Right lobe of liver (tissue), 6 donors: ENCODE results near the gene YTHDF2. TPM values are rescaled to one million over a fixed set of nuclear protein-coding genes. Genes with fewer than 3 reads are reported as not detected.
"Not testable (repeated sequence)": the region's sequence is repeated elsewhere in the genome, so short reads cannot be mapped to it uniquely, and the experiment has no call there.

Experiments used
- ATAC-seq, 4 donors: fragments of 200-7000 bp; cut with Tn5 transposase; one replicate each; pipeline ENCODE4 v1.9.1; 2020; ENCODE audit warnings: mild to moderate bottlenecking in 4 of 4, moderate library complexity in 4 of 4
- DNase-seq, 3 donors: peaks; one replicate each; pipeline ENCODE4 v3.0.0-alpha.2; 2020
- H3K27ac ChIP-seq, 3 donors: fragments of 200-600 bp; one replicate each; pipeline ENCODE4 v1.8.0; 2022
- H3K27me3 ChIP-seq, 2 donors: fragments of 200-600 bp; one replicate each; pipeline ENCODE4 v1.8.0; 2022
- H3K36me3 ChIP-seq, 4 donors: fragments of 200-600 bp; sonication (generic) in 1 of 4; one replicate each; pipeline versions ENCODE4 v1.5.1 to v1.8.0; 2017 to 2022; ENCODE audit warnings: control low read depth in 1 of 4
- H3K4me1 ChIP-seq, 4 donors: fragments of 200-600 bp; sonication (generic) in 1 of 4; one replicate each; pipeline versions ENCODE4 v1.5.1 to v1.8.0; 2017 to 2022; ENCODE audit warnings: control low read depth in 1 of 4
- H3K4me3 ChIP-seq, 3 donors: fragments of 200-600 bp; one replicate each; pipeline ENCODE4 v1.8.0; 2022
- H3K9me3 ChIP-seq, 4 donors: fragments of 200-600 bp; sonication (generic) in 1 of 4; one replicate each; pipeline versions ENCODE4 v1.5.1 to v1.8.0; 2017 to 2022; ENCODE audit warnings: control low read depth in 1 of 4
- CTCF ChIP-seq, 4 donors: fragments of 200-600 bp in 3 of 4; fragments of 450-650 bp in 1 of 4; IDR thresholded peaks; one replicate each; pipeline versions ENCODE4 v1.5.1 to v1.8.0; 2016 to 2022; ENCODE audit warnings: antibody characterized with exemption in 4 of 4, mild to moderate bottlenecking in 2 of 4
- POLR2A ChIP-seq: fragments of 450-650 bp; IDR thresholded peaks from one replicate; pipeline ENCODE4 v1.6.1; 2017; ENCODE audit warnings: antibody characterized with exemption, mild to moderate bottlenecking
- WGBS: methylation state at CpG from one replicate; pipeline ENCODE4 v1.1.6; 2018; ENCODE audit warnings: low coverage, low lambda C conversion rate; ENCODE audit not compliant: insufficient coverage; ENCODE audit errors: missing lambda C conversion rate; 5-methylcytosine and 5-hydroxymethylcytosine counted together
- intact Hi-C, 2 donors: fragments of 100-400 bp; cut with DNase I; formaldehyde crosslinking; loops; one replicate each; pipeline versions ENCODE4 v1.11.2 to v1.14.1; 2022
- long read RNA-seq: library from polyadenylated mRNA; unstranded; transcript quantifications from one replicate; pipeline ENCODE4 v2.0.0, GENCODE V29; 2019
- total RNA-seq, 6 experiments: library from RNA; depleted of rRNA in 2 of 6; stranded (reverse); fragments of >200 nt in 2 of 6; fragmentation: NEBNext Ultra II Directional in 3 of 6; extraction: Animal tissue kit (Norgen Biotek cat#: 25700) in 3 of 6; gene quantifications; one replicate each; pipeline versions ENCODE4 v1.1.0 to v1.2.4, GENCODE V29; 2016 to 2023
- donor health status: DM: no; HTN: yes; CAD: no.
- donor health status: DM: no; HTN: no; CAD: no.
- donor health status: DM: no; HTN: no; CAD: no.
- donor health status: DM: no; HTN: yes; CAD: no.
- donor health status: DM: no; HTN: yes; CAD: no.

The YTHDF2 gene
- total RNA-seq, result 10 to 100 TPM; 21.8 to 43.2 (median 31.7) TPM
- long read RNA-seq, transcript YTHDF2-201 (5 exons, 2,925 nt), result major isoform, 10 of 20 reads
- long read RNA-seq, partial matches to known transcripts, result 1 of 20 reads
- long read RNA-seq, other reads (novel, unspliced or antisense), result 9 of 20 reads

- Histone ChIP-seq H3K4me1 (peaks cover 0 to 39% (median 6%) of the 10 kb centered on the region in 4 donors), H3K27ac (peak within 1 kb of the TSS; percentile 89 to 98 (median 91)), H3K4me3 (peak within 1 kb of the TSS; percentile 98 to 99 (median 99)), H3K27me3 (no peaks in the 10 kb centered on the region), H3K9me3 (no peaks in the 10 kb centered on the region), H3K36me3 (peaks cover 0 to 31% (median 13%) of the 10 kb centered on the region in 4 donors)
- TF ChIP-seq CTCF (IDR thresholded peaks at IDR 0.05) (peak; percentile 95 to 99 (median 97)), POLR2A (peak; percentile 96)
- DNase-seq, result peak; percentile 98
- peak; percentile 96 to 99 (median 96) for ATAC-seq
- intact Hi-C loops, result no loop called here
- WGBS, result 0% methylated on average over 15 of the region's 92 CpGs
Observed at GRCh38 chr1:28736450-28737306, at the start of gene YTHDF2. TSS of gene YTHDF2 (plus strand) at chr1:28736940. CDS start at chr1:28737121, 181 bp downstream.

DNA sequence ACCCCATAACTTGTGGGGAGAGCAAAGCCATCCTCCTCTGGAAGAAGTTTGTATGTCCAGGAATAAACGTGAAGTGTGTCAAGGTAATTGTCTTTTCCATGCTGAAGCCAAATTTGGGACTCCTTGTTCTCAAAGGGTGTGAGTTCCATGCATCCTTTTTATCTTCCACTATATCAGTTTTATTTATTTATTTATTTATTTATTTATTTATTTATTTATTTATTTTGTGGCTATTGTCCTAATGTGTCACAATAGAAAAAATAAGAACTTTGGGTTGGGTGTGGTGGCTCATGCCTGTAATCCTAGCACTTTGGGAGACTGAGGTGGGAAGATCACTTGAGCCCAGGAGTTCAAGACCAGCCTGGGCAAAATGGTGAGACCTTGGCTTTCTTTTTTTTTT is 45.1 kb upstream of the YTHDF2 start:
- H3K4me1 ChIP-seq, ATAC-seq, H3K4me3 ChIP-seq, intact Hi-C loops, H3K27me3 ChIP-seq, H3K9me3 ChIP-seq, H3K27ac ChIP-seq, DNase-seq: not testable (repeated sequence)
- WGBS, result 100% methylated on average over 1 of the region's 1 CpG
- H3K36me3 ChIP-seq, result peaks cover 0 to 26% (median 7%) of the 10 kb centered on the region in 4 donors

GRCh38 chr1:28703629-28704028 is 33.1 kb upstream of the YTHDF2 start:
- no peaks in the 10 kb centered on the region for H3K9me3 ChIP-seq
- intact Hi-C loops, result no loop called here
- TF ChIP-seq POLR2A (no peak), CTCF (IDR thresholded peaks at IDR 0.05) (no peak)
- DNase-seq (no peak), ATAC-seq (no peak)
- no peaks in the 10 kb centered on the region for H3K27me3 ChIP-seq
- H3K4me3 ChIP-seq, result no peak overlapping the region
- H3K36me3 ChIP-seq, result peaks cover 0 to 46% (median 7%) of the 10 kb centered on the region in 4 donors
- H3K27ac ChIP-seq, result no peak overlapping the region
- WGBS, result 68% methylated on average over 3 of the region's 3 CpGs
- H3K4me1 ChIP-seq, result no peaks in the 10 kb centered on the region

GRCh38 chr1:28716336-28716735 is 20.4 kb upstream of the YTHDF2 start:
- no peaks in the 10 kb centered on the region for H3K27me3 ChIP-seq
- DNase-seq, result no peak
- no peak for ATAC-seq
- TF ChIP-seq CTCF (IDR thresholded peaks at IDR 0.05) (no peak), POLR2A (no peak)
- H3K9me3 ChIP-seq, result no peaks in the 10 kb centered on the region
- H3K27ac ChIP-seq, result no peak overlapping the region
- peaks cover 0 to 13% (median 9%) of the 10 kb centered on the region in 4 donors for H3K36me3 ChIP-seq
- H3K4me1 ChIP-seq, result no peaks in the 10 kb centered on the region
- H3K4me3 ChIP-seq, result no peak overlapping the region
- intact Hi-C loops, result no loop called here
- WGBS, result 100% methylated on average over 2 of the region's 2 CpGs

DNA sequence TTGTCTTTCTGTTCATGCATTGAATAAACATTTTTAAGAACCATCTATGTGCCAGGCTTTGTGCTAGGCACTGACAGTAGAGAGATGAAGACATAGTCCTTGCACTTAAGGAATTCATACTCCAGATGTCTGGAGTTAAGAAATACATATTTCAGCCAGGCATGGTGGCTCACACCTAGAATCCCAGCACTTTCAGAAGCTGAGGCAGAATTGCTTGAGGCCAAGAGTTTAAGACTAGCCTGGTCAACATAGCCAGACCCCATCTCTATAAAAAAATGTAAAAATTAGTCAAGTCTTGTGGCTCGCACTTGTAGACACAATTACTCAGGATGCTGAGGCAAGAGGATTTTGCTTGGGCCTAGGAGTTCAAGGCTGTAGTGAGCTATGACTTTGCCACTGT is 18.6 kb upstream of the YTHDF2 start:
- no peak for ATAC-seq
- TF ChIP-seq POLR2A (no peak), CTCF (IDR thresholded peaks at IDR 0.05) (no peak)

More for the DNA sequence above, 18.6 kb upstream of the YTHDF2 start:
- Histone ChIP-seq H3K27ac (no peak overlapping the region), H3K27me3 (no peaks in the 10 kb centered on the region), H3K36me3 (peaks cover 0 to 12% (median 7%) of the 10 kb centered on the region in 4 donors), H3K9me3 (no peaks in the 10 kb centered on the region), H3K4me1 (no peaks in the 10 kb centered on the region), H3K4me3 (no peak overlapping the region)
- no peak for DNase-seq
- intact Hi-C loops, result no loop called here
- WGBS, result 100% methylated on average over 1 of the region's 1 CpG
